Trophoblast cell (in vitro differentiated cells and primary cell): ENCODE measurements around the gene MAML3.
A peak's percentile ranks its signal among the peaks of the same experiment; 100 is the strongest.

Source experiments
- DNase-seq, 2 donors: peaks; one replicate each; pipeline ENCODE4 v3.0.0-alpha.2; 2016
- H2AFZ ChIP-seq: 2 replicates; pipeline ENCODE4 v1.6.1; 2013; ENCODE audit warnings: low read length, moderate library complexity, mild to moderate bottlenecking; ENCODE audit not compliant: insufficient read depth, poor library complexity
- H2AK5ac ChIP-seq: 2 replicates; pipeline ENCODE4 v1.6.1; 2013; ENCODE audit warnings: mild to moderate bottlenecking, low read length
- H2BK120ac ChIP-seq: 2 replicates; pipeline ENCODE4 v1.6.1; 2013; ENCODE audit warnings: low read length, mild to moderate bottlenecking, moderate library complexity; ENCODE audit not compliant: insufficient read depth, poor library complexity
- H2BK12ac ChIP-seq: 2 replicates; pipeline ENCODE4 v1.6.1; 2013; ENCODE audit warnings: mild to moderate bottlenecking, low read length, moderate library complexity
- H2BK5ac ChIP-seq: 2 replicates; pipeline ENCODE4 v1.6.1; 2013; ENCODE audit warnings: low read length, low read depth, moderate library complexity, mild to moderate bottlenecking; ENCODE audit not compliant: poor library complexity
- H3K14ac ChIP-seq: 2 replicates; pipeline ENCODE4 v1.6.1; 2013; ENCODE audit warnings: mild to moderate bottlenecking, low read length
- H3K18ac ChIP-seq: 2 replicates; pipeline ENCODE4 v1.6.1; 2013; ENCODE audit warnings: mild to moderate bottlenecking, low read length
- H3K23ac ChIP-seq: 2 replicates; pipeline ENCODE4 v1.6.1; 2013; ENCODE audit warnings: low read length
- H3K27ac ChIP-seq: 2 replicates; pipeline ENCODE4 v1.5.1; 2013; ENCODE audit warnings: low read depth, mild to moderate bottlenecking, inconsistent platforms, low read length, moderate library complexity
- H3K27me3 ChIP-seq: 2 replicates; pipeline ENCODE4 v1.6.1; 2013; ENCODE audit warnings: inconsistent platforms, mild to moderate bottlenecking, low read length, moderate library complexity; ENCODE audit not compliant: insufficient read depth
- H3K36me3 ChIP-seq, 2 experiments: 1 replicate in 1 of 2; 2 replicates in 1 of 2; pipeline ENCODE4 v1.6.1; 2013; ENCODE audit warnings: low read length in 2 of 2, mild to moderate bottlenecking in 2 of 2, moderate library complexity in 1 of 2; ENCODE audit not compliant: insufficient read depth in 2 of 2, control insufficient read depth in 1 of 2
- H3K4ac ChIP-seq: 2 replicates; pipeline ENCODE4 v1.6.1; 2013; ENCODE audit warnings: low read depth, mild to moderate bottlenecking, low read length, moderate library complexity
- H3K4me1 ChIP-seq, 2 experiments: 1 replicate in 1 of 2; 2 replicates in 1 of 2; pipeline ENCODE4 v1.6.1; 2013; ENCODE audit warnings: low read length in 2 of 2, mild to moderate bottlenecking in 2 of 2, moderate library complexity in 1 of 2; ENCODE audit not compliant: insufficient read depth in 2 of 2, control insufficient read depth in 1 of 2
- H3K4me2 ChIP-seq: 2 replicates; pipeline ENCODE4 v1.6.1; 2013; ENCODE audit warnings: inconsistent platforms, mild to moderate bottlenecking, low read length, moderate library complexity
- H3K4me3 ChIP-seq: 2 replicates; pipeline ENCODE4 v1.5.1; 2013; ENCODE audit warnings: mild to moderate bottlenecking, low read depth, low read length, inconsistent platforms
- H3K79me1 ChIP-seq: one replicate; pipeline ENCODE4 v1.6.1; 2013; ENCODE audit warnings: low read length
- H3K79me2 ChIP-seq: 2 replicates; pipeline ENCODE4 v1.6.1; 2013; ENCODE audit warnings: low read length, mild to moderate bottlenecking; ENCODE audit not compliant: control insufficient read depth, insufficient read depth, poor library complexity
- H3K9ac ChIP-seq: 2 replicates; pipeline ENCODE4 v1.6.1; 2013; ENCODE audit warnings: mild to moderate bottlenecking, low read length
- H3K9me3 ChIP-seq: 2 replicates; pipeline ENCODE4 v1.6.1; 2013; ENCODE audit warnings: low read depth, mild to moderate bottlenecking, control low read depth, inconsistent platforms, low read length; ENCODE audit not compliant: insufficient read depth
- H4K12ac ChIP-seq: 2 replicates; pipeline ENCODE4 v1.6.1; 2013; ENCODE audit warnings: low read depth, mild to moderate bottlenecking, low read length, moderate library complexity
- H4K8ac ChIP-seq: 2 replicates; pipeline ENCODE4 v1.6.1; 2013; ENCODE audit warnings: low read depth, mild to moderate bottlenecking, low read length, moderate library complexity
- H4K91ac ChIP-seq: one replicate; pipeline ENCODE4 v1.6.1; 2013; ENCODE audit warnings: low read depth, mild to moderate bottlenecking, low read length, moderate library complexity
- WGBS: extraction: QIAGEN DNeasy Blood & Tissue Kit; methylation state at CpG from one replicate; pipeline ENCODE4 v1.1.7; 2013; ENCODE audit warnings: missing lambda C conversion rate; ENCODE audit not compliant: insufficient read length, insufficient coverage; ENCODE audit errors: extremely low coverage; 5-methylcytosine and 5-hydroxymethylcytosine counted together

The MAML3 gene

GRCh38 chr4:140157341-140157740, 3.4 kb upstream of the MAML3 start:
- Histone ChIP-seq H3K27me3 (no peaks in the 10 kb centered on the region), H3K4me1 (peaks cover 0 to under 1% of the 10 kb centered on the region in 2 experiments)
- WGBS: no CpG with 5 or more reads among the region's 2 CpGs

GRCh38 chr4:140156529-140157171, 2.7 kb upstream of the MAML3 start:
- WGBS: no CpG with 5 or more reads among the region's 4 CpGs
- no peak overlapping the region for H2BK12ac ChIP-seq
- H2BK5ac ChIP-seq: no peak overlapping the region
- H4K8ac ChIP-seq: no peak overlapping the region
- no peak overlapping the region for H3K4me2 ChIP-seq
- no peak overlapping the region for H4K91ac ChIP-seq
- no peaks in the 10 kb centered on the region for H3K9me3 ChIP-seq
- H3K27me3 ChIP-seq: no peaks in the 10 kb centered on the region
- H2BK120ac ChIP-seq: no peak overlapping the region
- no peak overlapping the region for H3K4ac ChIP-seq
- H2AK5ac ChIP-seq: no peak overlapping the region
- no peaks in the 10 kb centered on the region for H3K4me1 ChIP-seq
- H3K79me1 ChIP-seq: peaks cover 27% of the 10 kb centered on the region
- H2AFZ ChIP-seq: no peak overlapping the region
- H3K27ac ChIP-seq: no peak overlapping the region
- H3K18ac ChIP-seq: no peak overlapping the region
- H3K36me3 ChIP-seq: no peaks in the 10 kb centered on the region
- H3K9ac ChIP-seq: no peak overlapping the region
- no peak overlapping the region for H3K4me3 ChIP-seq
- H3K14ac ChIP-seq: no peak overlapping the region
- no peak overlapping the region for H4K12ac ChIP-seq
- DNase-seq: no peak
- H3K23ac ChIP-seq: no peak overlapping the region
- peaks cover 23% of the 10 kb centered on the region for H3K79me2 ChIP-seq

More at GRCh38 chr4:140157341-140157740, 3.4 kb upstream of the MAML3 start:
- H2AK5ac ChIP-seq: no peak overlapping the region
- peaks cover 19% of the 10 kb centered on the region for H3K79me2 ChIP-seq
- H3K9ac ChIP-seq: no peak overlapping the region
- no peak overlapping the region for H4K12ac ChIP-seq
- no peak overlapping the region for H3K18ac ChIP-seq
- H3K9me3 ChIP-seq: peaks cover 3% of the 10 kb centered on the region
- no peak overlapping the region for H2AFZ ChIP-seq
- no peak overlapping the region for H4K8ac ChIP-seq
- H3K4ac ChIP-seq: no peak overlapping the region
- H2BK5ac ChIP-seq: no peak overlapping the region
- no peak overlapping the region for H3K4me2 ChIP-seq
- peaks cover 27% of the 10 kb centered on the region for H3K79me1 ChIP-seq
- no peak for DNase-seq
- no peaks in the 10 kb centered on the region for H3K36me3 ChIP-seq
- no peak overlapping the region for H2BK12ac ChIP-seq
- no peak overlapping the region for H3K14ac ChIP-seq
- H3K27ac ChIP-seq: no peak overlapping the region
- H3K23ac ChIP-seq: no peak overlapping the region
- no peak overlapping the region for H4K91ac ChIP-seq
- H3K4me3 ChIP-seq: no peak overlapping the region
- H2BK120ac ChIP-seq: no peak overlapping the region

- Histone ChIP-seq H3K27me3 (no peaks in the 10 kb centered on the region), H4K8ac (peak overlapping the region; percentile 90), H3K23ac (no peak overlapping the region), H3K79me1 (peaks cover 39% of the 10 kb centered on the region), H3K27ac (no peak overlapping the region), H3K36me3 (no peaks in the 10 kb centered on the region), H2BK120ac (peak overlapping the region; percentile 99), H2BK5ac (peak overlapping the region; percentile 99), H3K4me3 (peak overlapping the region; percentile 75), H2BK12ac (no peak overlapping the region), H3K4me2 (peak overlapping the region; percentile 62), H3K9me3 (no peaks in the 10 kb centered on the region), H3K14ac (peak overlapping the region; percentile 95), H2AK5ac (no peak overlapping the region), H3K79me2 (peaks cover 30% of the 10 kb centered on the region), H3K9ac (no peak overlapping the region), H3K18ac (no peak overlapping the region), H2AFZ (peak overlapping the region; percentile 95), H4K91ac (peak overlapping the region; percentile 97), H4K12ac (peak overlapping the region; percentile 92), H3K4me1 (no peaks in the 10 kb centered on the region), H3K4ac (peak overlapping the region; percentile 89)
- WGBS: no CpG with 5 or more reads among the region's 3 CpGs
- no peak for DNase-seq
Measured at GRCh38 chr4:140154572-140154891, 548 bp upstream of the MAML3 start.

GRCh38 chr4:140153419-140153717, 616 bp downstream of the MAML3 start:
- Histone ChIP-seq H3K4me3 (peak overlapping the region; percentile 91), H3K9me3 (no peaks in the 10 kb centered on the region), H3K4ac (peak overlapping the region; percentile 95), H3K23ac (no peak overlapping the region), H3K18ac (peak overlapping the region; percentile 100), H4K8ac (peak overlapping the region; percentile 84), H3K9ac (peak overlapping the region; percentile 62), H3K27ac (peak overlapping the region; percentile 100), H2BK12ac (peak overlapping the region; percentile 45), H2BK5ac (peak overlapping the region; percentile 93), H3K36me3 (no peaks in the 10 kb centered on the region), H4K91ac (peak overlapping the region; percentile 99), H4K12ac (peak overlapping the region; percentile 46), H3K4me1 (no peaks in the 10 kb centered on the region), H3K27me3 (no peaks in the 10 kb centered on the region), H2AK5ac (peak overlapping the region; percentile 22), H3K79me1 (peaks cover 39% of the 10 kb centered on the region), H2BK120ac (peak overlapping the region; percentile 88), H3K14ac (peak overlapping the region; percentile 100), H3K4me2 (peak overlapping the region; percentile 67), H2AFZ (peak overlapping the region; percentile 92), H3K79me2 (peaks cover 30% of the 10 kb centered on the region)
- no peak for DNase-seq
- no CpG with 5 or more reads among the region's 14 CpGs for WGBS
